Measurements from ENCODE around the gene KTN1. TPM values are rescaled to one million over a fixed set of nuclear protein-coding genes. Genes with fewer than 3 reads are reported as not detected.

The KTN1 gene
- total RNA-seq, 4 donors from 2014 or later, result 114 to 165 (median 139) TPM

GRCh38 chr14:55572578-55572977 lies 7.4 kb upstream of the KTN1 start:
- no peak for TF ChIP-seq CTCF (IDR thresholded peaks at IDR 0.05)
- ATAC-seq (ENCODE audit: low FRiP score) (no peak), DNase-seq (ENCODE audit: low spot score) (no peak)

GRCh38 chr14:55574988-55575387 lies 5.0 kb upstream of the KTN1 start:
- DNase-seq (ENCODE audit: low spot score) (no peak), ATAC-seq (ENCODE audit: low FRiP score) (no peak)
- no peak for TF ChIP-seq CTCF (IDR thresholded peaks at IDR 0.05)

GRCh38 chr14:55577229-55577628 lies 2.8 kb upstream of the KTN1 start:
- no peak for TF ChIP-seq CTCF (IDR thresholded peaks at IDR 0.05)
- no peak for ATAC-seq (ENCODE audit: low FRiP score)

GRCh38 chr14:55578511-55578910 lies 1.5 kb upstream of the KTN1 start:
- DNase-seq (ENCODE audit: low spot score), result no peak

More at GRCh38 chr14:55577229-55577628, 2.8 kb upstream of the KTN1 start:
- DNase-seq (ENCODE audit: low spot score), result no peak

GRCh38 chr14:55580470-55581341 lies 699 bp downstream of the KTN1 start:
- ATAC-seq (ENCODE audit: low FRiP score) (peak; percentile 46), DNase-seq (ENCODE audit: low spot score) (no peak)
- no peak for TF ChIP-seq CTCF (IDR thresholded peaks at IDR 0.05)

More at GRCh38 chr14:55578511-55578910, 1.5 kb upstream of the KTN1 start:
- TF ChIP-seq CTCF (IDR thresholded peaks at IDR 0.05), result no peak
- no peak for ATAC-seq (ENCODE audit: low FRiP score)

GRCh38 chr14:55581342-55581771 lies 1.4 kb downstream of the KTN1 start:
- TF ChIP-seq CTCF (IDR thresholded peaks at IDR 0.05), result no peak
- no peak for ATAC-seq (ENCODE audit: low FRiP score)
- no peak for DNase-seq (ENCODE audit: low spot score)

- TF ChIP-seq CTCF (IDR thresholded peaks at IDR 0.05), result no peak
- DNase-seq (ENCODE audit: low spot score), result no peak
- no peak for ATAC-seq (ENCODE audit: low FRiP score)
Measured at GRCh38 chr14:55582746-55583145, 2.7 kb downstream of the KTN1 start.

All from omental fat pad (tissue), 4 donors.